Uterus (tissue), 2 donors: ENCODE measurements around the gene MND1.
"Not testable (repeated sequence)": the region's sequence is repeated elsewhere in the genome, so short reads cannot be mapped to it uniquely, and the experiment has no call there.

Experiments used
- POLR2A ChIP-seq, 2 donors: fragments of 450-650 bp; IDR thresholded peaks; one replicate each; pipeline ENCODE4 v1.6.1; 2016; ENCODE audit warnings: antibody characterized with exemption in 2 of 2, mild to moderate bottlenecking in 1 of 2, moderate library complexity in 1 of 2
- TF ChIP-seq, protein P1 (sequence below), 4 experiments: fragments of 200-600 bp in 2 of 4; fragments of 450-650 bp in 2 of 4; sonication (generic) in 2 of 4; IDR thresholded peaks; one replicate each; pipeline ENCODE4 v1.5.1; 2016 to 2019; ENCODE audit warnings: antibody characterized with exemption in 4 of 4, mild to moderate bottlenecking in 2 of 4, moderate library complexity in 1 of 4

DNA sequence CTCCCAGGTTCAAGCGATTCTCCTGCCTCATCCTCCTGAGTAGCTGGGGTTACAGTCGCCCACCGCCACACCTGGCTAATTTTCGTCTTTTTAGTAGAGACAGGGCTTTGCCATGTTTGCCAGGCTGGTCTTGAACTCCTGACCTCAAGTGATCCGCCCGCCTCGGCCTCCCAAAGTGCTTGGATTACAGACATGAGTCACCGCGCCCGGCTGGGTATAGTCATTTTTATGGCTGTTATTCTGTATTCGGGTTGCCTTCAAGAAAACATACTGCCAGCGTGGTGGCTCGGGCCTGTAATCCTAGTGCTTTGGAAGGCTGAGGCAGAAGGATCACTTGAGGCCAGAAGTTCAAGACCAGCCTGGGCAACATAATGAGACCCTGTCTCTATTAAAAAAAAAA, 106.7 kb downstream of the MND1 start:
- TF ChIP-seq, protein P1, sequence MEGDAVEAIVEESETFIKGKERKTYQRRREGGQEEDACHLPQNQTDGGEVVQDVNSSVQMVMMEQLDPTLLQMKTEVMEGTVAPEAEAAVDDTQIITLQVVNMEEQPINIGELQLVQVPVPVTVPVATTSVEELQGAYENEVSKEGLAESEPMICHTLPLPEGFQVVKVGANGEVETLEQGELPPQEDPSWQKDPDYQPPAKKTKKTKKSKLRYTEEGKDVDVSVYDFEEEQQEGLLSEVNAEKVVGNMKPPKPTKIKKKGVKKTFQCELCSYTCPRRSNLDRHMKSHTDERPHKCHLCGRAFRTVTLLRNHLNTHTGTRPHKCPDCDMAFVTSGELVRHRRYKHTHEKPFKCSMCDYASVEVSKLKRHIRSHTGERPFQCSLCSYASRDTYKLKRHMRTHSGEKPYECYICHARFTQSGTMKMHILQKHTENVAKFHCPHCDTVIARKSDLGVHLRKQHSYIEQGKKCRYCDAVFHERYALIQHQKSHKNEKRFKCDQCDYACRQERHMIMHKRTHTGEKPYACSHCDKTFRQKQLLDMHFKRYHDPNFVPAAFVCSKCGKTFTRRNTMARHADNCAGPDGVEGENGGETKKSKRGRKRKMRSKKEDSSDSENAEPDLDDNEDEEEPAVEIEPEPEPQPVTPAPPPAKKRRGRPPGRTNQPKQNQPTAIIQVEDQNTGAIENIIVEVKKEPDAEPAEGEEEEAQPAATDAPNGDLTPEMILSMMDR (IDR thresholded peaks at IDR 0.05) = not testable (repeated sequence)
- not testable (repeated sequence) for TF ChIP-seq POLR2A (IDR thresholded peaks at IDR 0.05)
